ENCODE results near the gene INSIG1. TPM values are rescaled to one million over a fixed set of nuclear protein-coding genes. Genes with fewer than 3 reads are reported as not detected.
A peak's percentile ranks its signal among the peaks of the same experiment; 100 is the strongest.

INSIG1 gene
- total RNA-seq, 1 donor from 2014 or later = 18.0 TPM

- DNase-seq (ENCODE audit: low spot score in 2 of 2) = no peak
- no peak overlapping the region for H3K4me3 ChIP-seq
- H3K9me3 ChIP-seq = no peaks in the 10 kb centered on the region
- no peak for TF ChIP-seq CTCF (IDR thresholded peaks at IDR 0.05)
- no peak overlapping the region for H3K27ac ChIP-seq
- no peaks in the 10 kb centered on the region for H3K4me1 ChIP-seq
- H3K36me3 ChIP-seq = no peaks in the 10 kb centered on the region
- H3K27me3 ChIP-seq = no peaks in the 10 kb centered on the region
- intact Hi-C loops (cut with DNase I) = no loop called here
Observed at GRCh38 chr7:155278921-155279320, 18.8 kb upstream of the INSIG1 start.

GRCh38 chr7:155279787-155280445 lies 17.8 kb upstream of the INSIG1 start:
- no peaks in the 10 kb centered on the region for H3K4me1 ChIP-seq
- H3K27ac ChIP-seq = no peak overlapping the region
- no peaks in the 10 kb centered on the region for H3K27me3 ChIP-seq
- TF ChIP-seq CTCF (IDR thresholded peaks at IDR 0.05) = no peak
- H3K36me3 ChIP-seq = no peaks in the 10 kb centered on the region
- no peaks in the 10 kb centered on the region for H3K9me3 ChIP-seq
- no peak for DNase-seq (ENCODE audit: low spot score in 2 of 2)
- H3K4me3 ChIP-seq = no peak overlapping the region
- intact Hi-C loops (cut with DNase I) = no loop called here

- no peak for DNase-seq (ENCODE audit: low spot score in 2 of 2)
- Histone ChIP-seq H3K36me3 (no peaks in the 10 kb centered on the region), H3K9me3 (no peaks in the 10 kb centered on the region), H3K4me1 (no peaks in the 10 kb centered on the region), H3K27ac (no peak overlapping the region), H3K4me3 (no peak overlapping the region), H3K27me3 (no peaks in the 10 kb centered on the region)
- intact Hi-C loops (cut with DNase I) = no loop called here
- no peak for TF ChIP-seq CTCF (IDR thresholded peaks at IDR 0.05)
Observed at GRCh38 chr7:155280446-155281397, 17.0 kb upstream of the INSIG1 start.

GRCh38 chr7:155281398-155281969 lies 16.2 kb upstream of the INSIG1 start:
- Histone ChIP-seq H3K27me3 (no peaks in the 10 kb centered on the region), H3K9me3 (no peaks in the 10 kb centered on the region), H3K4me1 (no peaks in the 10 kb centered on the region), H3K36me3 (no peaks in the 10 kb centered on the region), H3K27ac (no peak overlapping the region), H3K4me3 (no peak overlapping the region)
- DNase-seq (ENCODE audit: low spot score in 2 of 2) = no peak
- intact Hi-C loops (cut with DNase I) = no loop called here
- no peak for TF ChIP-seq CTCF (IDR thresholded peaks at IDR 0.05)

GRCh38 chr7:155282671-155283070 lies 15.0 kb upstream of the INSIG1 start:
- H3K4me3 ChIP-seq = no peak overlapping the region
- intact Hi-C loops (cut with DNase I) = no loop called here
- H3K27ac ChIP-seq = no peak overlapping the region
- no peak for TF ChIP-seq CTCF (IDR thresholded peaks at IDR 0.05)
- DNase-seq (ENCODE audit: low spot score in 2 of 2) = peak in 1 of 2 donors; percentile 45
- no peaks in the 10 kb centered on the region for H3K27me3 ChIP-seq
- H3K36me3 ChIP-seq = no peaks in the 10 kb centered on the region
- no peaks in the 10 kb centered on the region for H3K4me1 ChIP-seq
- H3K9me3 ChIP-seq = no peaks in the 10 kb centered on the region

All from ascending aorta (tissue), 2 donors.